Neutrophil (primary cell): ENCODE results near the gene CDK16.

ENCODE experiments used
- H3K27ac ChIP-seq: fragments of 200-600 bp; sonication (generic); 2 replicates; pipeline ENCODE4 v1.5.1; 2016; ENCODE audit warnings: mild to moderate bottlenecking, moderate library complexity
- H3K27me3 ChIP-seq: fragments of 200-600 bp; sonication (generic); 2 replicates; pipeline ENCODE4 v1.6.0; 2016; ENCODE audit warnings: mild to moderate bottlenecking
- H3K36me3 ChIP-seq: fragments of 200-600 bp; sonication (generic); 2 replicates; pipeline ENCODE4 v1.5.1; 2017
- H3K4me1 ChIP-seq, 2 experiments: fragments of 200-600 bp in 1 of 2; sonication (generic) in 1 of 2; 1 replicate in 1 of 2; 2 replicates in 1 of 2; pipeline versions ENCODE4 v1.5.1 to v1.6.1; 2013 to 2016; ENCODE audit warnings: low read depth in 1 of 2, low read length in 1 of 2, mild to moderate bottlenecking in 1 of 2, moderate library complexity in 1 of 2; ENCODE audit not compliant: control insufficient read depth in 1 of 2, insufficient read depth in 1 of 2
- H3K4me3 ChIP-seq, 2 experiments: fragments of 200-600 bp in 1 of 2; sonication (generic) in 1 of 2; 1 replicate in 1 of 2; 2 replicates in 1 of 2; pipeline ENCODE4 v1.5.1; 2013 to 2016; ENCODE audit warnings: low read depth in 1 of 2, low read length in 1 of 2, mild to moderate bottlenecking in 1 of 2, moderate library complexity in 1 of 2
- H3K9me3 ChIP-seq: fragments of 200-600 bp; sonication (generic); 2 replicates; pipeline ENCODE4 v1.5.1; 2016
- CTCF ChIP-seq: fragments of 200-600 bp; sonication (generic); IDR thresholded peaks from 2 replicates; pipeline ENCODE4 v1.5.1; 2016; ENCODE audit warnings: antibody characterized with exemption

CDK16 gene

GRCh38 chrX:47176101-47176740 is 42.3 kb upstream of the CDK16 start:
- H3K4me1 ChIP-seq = no peaks in the 10 kb centered on the region
- no peak for TF ChIP-seq CTCF
- H3K36me3 ChIP-seq = peaks cover 99% of the 10 kb centered on the region
- H3K4me3 ChIP-seq = no peak overlapping the region
- no peak overlapping the region for H3K27ac ChIP-seq
- H3K27me3 ChIP-seq = no peaks in the 10 kb centered on the region
- no peaks in the 10 kb centered on the region for H3K9me3 ChIP-seq

GRCh38 chrX:47177079-47177478 is 41.4 kb upstream of the CDK16 start:
- no peak for TF ChIP-seq CTCF
- Histone ChIP-seq H3K9me3 (no peaks in the 10 kb centered on the region), H3K4me1 (no peaks in the 10 kb centered on the region), H3K36me3 (peaks cover 99% of the 10 kb centered on the region), H3K27ac (no peak overlapping the region), H3K27me3 (no peaks in the 10 kb centered on the region), H3K4me3 (no peak overlapping the region)

- TF ChIP-seq CTCF = no peak
- H3K9me3 ChIP-seq = no peaks in the 10 kb centered on the region
- no peak overlapping the region for H3K4me3 ChIP-seq
- no peak overlapping the region for H3K27ac ChIP-seq
- H3K27me3 ChIP-seq = no peaks in the 10 kb centered on the region
- H3K36me3 ChIP-seq = peaks cover 99% of the 10 kb centered on the region
- no peaks in the 10 kb centered on the region for H3K4me1 ChIP-seq
Measured at GRCh38 chrX:47178337-47178736, 40.1 kb upstream of the CDK16 start.

GRCh38 chrX:47179221-47179927 is 39.1 kb upstream of the CDK16 start:
- no peak overlapping the region for H3K27ac ChIP-seq
- H3K9me3 ChIP-seq = no peaks in the 10 kb centered on the region
- TF ChIP-seq CTCF = no peak
- peaks cover 97% of the 10 kb centered on the region for H3K36me3 ChIP-seq
- H3K27me3 ChIP-seq = no peaks in the 10 kb centered on the region
- no peaks in the 10 kb centered on the region for H3K4me1 ChIP-seq
- no peak overlapping the region for H3K4me3 ChIP-seq

GRCh38 chrX:47179928-47180255 is 38.6 kb upstream of the CDK16 start:
- Histone ChIP-seq H3K9me3 (no peaks in the 10 kb centered on the region), H3K36me3 (peaks cover 97% of the 10 kb centered on the region), H3K4me1 (no peaks in the 10 kb centered on the region), H3K4me3 (no peak overlapping the region), H3K27ac (no peak overlapping the region), H3K27me3 (no peaks in the 10 kb centered on the region)
- TF ChIP-seq CTCF = no peak
